Right forelimb (tissue), 1 donor: ENCODE results near the gene RANBP3.
A peak's percentile ranks its signal among the peaks of the same experiment; 100 is the strongest.
"Not testable (repeated sequence)": the region's sequence is repeated elsewhere in the genome, so short reads cannot be mapped to it uniquely, and the experiment has no call there.

ENCODE experiments used
- DNase-seq: peaks from one replicate; pipeline ENCODE4 v3.0.0-alpha.2; 2018

The RANBP3 gene

GRCh38 chr19:5963259-5963658, 14.7 kb downstream of the RANBP3 start:
- not testable (repeated sequence) for DNase-seq

- peak; percentile 53 for DNase-seq
Observed at GRCh38 chr19:5961969-5962945, 15.7 kb downstream of the RANBP3 start.

- DNase-seq: not testable (repeated sequence)
Observed at GRCh38 chr19:5961641-5961968, 16.3 kb downstream of the RANBP3 start.

- no peak for DNase-seq
Observed at GRCh38 chr19:5960005-5961001, 17.6 kb downstream of the RANBP3 start.

GRCh38 chr19:5959260-5960004, 18.5 kb downstream of the RANBP3 start:
- DNase-seq: no peak

- no peak for DNase-seq
Observed at GRCh38 chr19:5958851-5959122, 19.2 kb downstream of the RANBP3 start.

GRCh38 chr19:5958074-5958850, 19.7 kb downstream of the RANBP3 start:
- no peak for DNase-seq

- no peak for DNase-seq
Observed at GRCh38 chr19:5957170-5957569, 20.8 kb downstream of the RANBP3 start.

GRCh38 chr19:5956728-5957127, 21.2 kb downstream of the RANBP3 start:
- no peak for DNase-seq

- no peak for DNase-seq
Observed at GRCh38 chr19:5956323-5956722, 21.6 kb downstream of the RANBP3 start.

- DNase-seq: no peak
Observed at GRCh38 chr19:5955636-5955935, 22.4 kb downstream of the RANBP3 start.

- DNase-seq: no peak
Observed at GRCh38 chr19:5954293-5954692, 23.6 kb downstream of the RANBP3 start.

GRCh38 chr19:5953680-5954213, 24.2 kb downstream of the RANBP3 start:
- no peak for DNase-seq

GRCh38 chr19:5953030-5953589, 24.8 kb downstream of the RANBP3 start:
- no peak for DNase-seq

GRCh38 chr19:5952193-5953029, 25.5 kb downstream of the RANBP3 start:
- no peak for DNase-seq

- no peak for DNase-seq
Observed at GRCh38 chr19:5951338-5951861, 26.5 kb downstream of the RANBP3 start.

GRCh38 chr19:5950741-5951140, 27.2 kb downstream of the RANBP3 start:
- DNase-seq: no peak

GRCh38 chr19:5949792-5950305, 28.1 kb downstream of the RANBP3 start:
- no peak for DNase-seq

- DNase-seq: no peak
Observed at GRCh38 chr19:5948752-5949564, 29.0 kb downstream of the RANBP3 start.
